ENCODE measurements around the gene SOWAHD.
A peak's percentile ranks its signal among the peaks of the same experiment; 100 is the strongest.

DNA sequence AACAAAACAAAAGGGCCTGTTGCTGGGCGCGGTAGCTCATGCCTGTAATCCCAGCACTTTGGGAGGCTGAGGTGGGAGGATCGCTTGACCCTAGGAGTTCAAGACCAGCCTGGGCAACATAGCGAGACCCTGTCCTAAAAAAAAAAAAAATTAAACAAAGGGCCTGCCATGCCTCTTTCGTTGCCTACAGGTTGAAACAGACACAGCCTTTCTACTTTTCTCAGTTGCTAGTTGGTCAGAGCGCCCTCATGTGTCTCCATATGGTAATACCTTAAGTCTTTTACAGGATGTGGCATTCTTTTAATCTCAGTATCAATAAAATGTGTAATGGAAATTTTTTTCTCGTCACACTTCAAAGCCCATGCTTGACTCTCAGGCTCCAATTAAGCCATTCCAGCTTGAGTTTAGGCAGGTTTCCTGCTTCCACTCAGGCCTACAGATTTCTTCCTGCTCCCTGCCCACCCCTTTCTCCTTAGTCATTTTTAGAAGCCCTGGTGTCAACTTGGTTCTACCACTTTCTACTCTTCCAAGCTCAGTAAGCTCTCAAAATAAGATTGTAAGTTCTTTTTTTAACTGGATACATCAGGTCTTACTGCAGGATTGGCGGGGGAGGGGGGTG lies 4.6 kb upstream of the SOWAHD start:
- TF ChIP-seq CTCF (IDR thresholded peaks at IDR 0.05) (peak in 1 of 2 donors; percentile 21), POLR2A (IDR thresholded peaks at IDR 0.05) (no peak), POLR2AphosphoS5 (IDR thresholded peaks at IDR 0.05) (no peak)
